COLO829 (cell line): ENCODE data around the gene VGLL1.

Experiments
- DNase-seq: peaks from one replicate; pipeline ENCODE4 v3.0.0; 2012; ENCODE audit warnings: low spot score

VGLL1 gene, protein sequence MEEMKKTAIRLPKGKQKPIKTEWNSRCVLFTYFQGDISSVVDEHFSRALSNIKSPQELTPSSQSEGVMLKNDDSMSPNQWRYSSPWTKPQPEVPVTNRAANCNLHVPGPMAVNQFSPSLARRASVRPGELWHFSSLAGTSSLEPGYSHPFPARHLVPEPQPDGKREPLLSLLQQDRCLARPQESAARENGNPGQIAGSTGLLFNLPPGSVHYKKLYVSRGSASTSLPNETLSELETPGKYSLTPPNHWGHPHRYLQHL

DNA sequence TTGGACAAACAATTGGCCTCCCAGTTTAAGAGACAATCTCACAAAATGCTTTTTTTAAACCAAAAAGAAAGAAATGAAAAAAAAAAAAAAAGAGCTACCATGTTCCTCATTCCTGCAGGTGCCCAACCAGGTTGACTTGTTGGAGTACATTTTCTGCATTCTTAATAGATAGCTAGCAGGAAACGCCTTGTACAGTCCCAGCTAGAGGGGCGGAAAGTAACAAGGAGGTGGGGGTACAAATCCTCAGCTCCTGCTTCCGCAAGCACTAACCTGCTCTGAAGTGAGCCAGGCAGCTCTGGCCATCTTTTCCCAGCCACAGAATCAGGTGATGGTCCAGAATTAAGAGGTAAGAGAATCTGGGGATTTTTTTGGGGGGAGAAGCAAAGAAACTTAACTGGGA, at the start of gene VGLL1:
Gene VGLL1 (plus strand): TSS at position 265 of the 400 bp plus-strand sequence. CDS start 3,806 bp downstream, outside the sequence.
- DNase-seq, result no peak

DNA sequence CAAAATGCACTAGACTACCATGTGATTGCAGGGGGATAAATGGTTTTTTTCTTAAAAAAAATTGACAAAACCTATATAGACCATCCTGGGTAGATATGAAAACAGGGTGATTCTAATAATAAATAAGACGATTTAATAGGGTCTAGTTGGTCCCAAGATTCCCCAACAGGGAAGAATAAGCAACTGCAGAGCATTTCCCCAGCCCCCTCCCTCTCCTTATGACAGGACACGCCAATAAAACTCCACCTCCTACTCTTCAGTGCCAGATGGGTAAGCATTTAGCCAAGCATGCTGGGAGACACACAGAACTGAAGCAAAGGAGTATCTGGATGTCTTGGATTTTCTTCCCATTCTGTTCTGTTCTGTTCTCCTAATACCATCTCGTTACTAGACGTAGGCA, 44.4 kb upstream of the VGLL1 start, which contains the start of gene BRS3:
Gene BRS3 (plus strand): TSS at position 301 of the 400 bp plus-strand sequence. CDS start 168 bp downstream, outside the sequence.
- DNase-seq, result no peak

DNA sequence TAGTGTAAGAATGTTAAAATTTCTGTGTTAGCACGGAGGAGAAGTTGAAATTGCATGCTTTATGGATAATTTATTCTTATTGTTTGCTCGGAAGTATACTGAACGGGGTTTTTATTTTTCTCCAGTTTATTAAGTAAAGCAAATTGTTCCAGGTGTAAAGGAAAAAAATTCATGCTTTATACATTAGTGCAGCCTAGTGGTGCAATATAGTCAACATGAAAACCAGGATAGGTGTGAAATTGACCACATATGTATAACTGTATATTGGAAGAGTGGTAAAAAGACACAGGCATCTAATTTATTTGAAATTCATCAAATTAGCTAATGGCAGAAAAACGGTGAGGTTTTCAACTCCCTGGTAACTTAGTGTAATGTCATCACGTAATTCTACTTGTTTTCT, 43.3 kb upstream of the VGLL1 start:
- no peak for DNase-seq

DNA sequence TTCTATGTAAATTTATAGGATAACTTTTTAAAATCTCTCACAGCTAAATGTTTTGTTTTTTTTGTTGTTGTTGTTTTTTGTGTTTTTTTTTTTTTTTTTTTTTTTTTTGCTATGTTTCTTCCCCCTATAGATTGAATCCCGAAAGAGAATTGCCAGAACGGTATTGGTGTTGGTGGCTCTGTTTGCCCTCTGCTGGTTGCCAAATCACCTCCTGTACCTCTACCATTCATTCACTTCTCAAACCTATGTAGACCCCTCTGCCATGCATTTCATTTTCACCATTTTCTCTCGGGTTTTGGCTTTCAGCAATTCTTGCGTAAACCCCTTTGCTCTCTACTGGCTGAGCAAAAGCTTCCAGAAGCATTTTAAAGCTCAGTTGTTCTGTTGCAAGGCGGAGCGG, 40.2 kb upstream of the VGLL1 start:
- DNase-seq, result no peak

DNA sequence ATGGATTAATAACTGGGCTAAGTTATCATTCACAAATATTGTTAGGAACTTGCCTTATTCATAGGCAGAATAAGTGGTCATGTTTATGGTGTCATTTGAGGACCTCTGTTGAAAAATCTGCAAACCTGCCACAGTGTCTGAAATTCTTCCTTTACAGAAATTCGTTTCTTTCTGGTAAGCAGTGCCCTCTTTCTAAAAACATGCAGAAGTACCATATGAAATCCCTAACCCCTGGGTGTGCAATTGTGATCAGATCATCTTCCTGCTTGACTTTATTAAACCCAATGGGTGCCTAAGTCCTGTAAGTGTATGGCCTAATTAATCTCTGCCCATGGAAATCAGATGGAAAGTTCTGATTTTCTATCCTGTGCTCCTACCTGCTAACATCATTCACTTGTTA, 39.0 kb upstream of the VGLL1 start:
- DNase-seq, result no peak

DNA sequence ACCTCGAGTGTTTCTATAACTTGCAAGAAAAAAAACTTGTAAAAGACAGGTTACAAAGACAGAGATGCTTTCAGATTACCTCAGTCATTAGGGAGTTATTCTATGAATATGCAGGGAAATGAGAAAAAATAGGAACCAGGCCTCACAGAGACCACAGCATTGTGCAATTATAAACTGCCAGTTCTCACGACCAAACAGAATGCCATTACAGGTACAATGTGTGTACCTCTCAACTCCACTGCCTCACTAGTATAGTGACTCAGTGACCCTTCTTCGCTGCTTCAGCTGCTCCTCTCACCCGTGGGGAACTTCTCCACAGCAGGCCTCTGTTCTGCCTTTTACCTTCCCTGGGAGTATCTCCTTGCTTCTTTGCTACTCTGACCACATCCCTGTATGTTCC, 37.0 kb upstream of the VGLL1 start:
- DNase-seq, result no peak

DNA sequence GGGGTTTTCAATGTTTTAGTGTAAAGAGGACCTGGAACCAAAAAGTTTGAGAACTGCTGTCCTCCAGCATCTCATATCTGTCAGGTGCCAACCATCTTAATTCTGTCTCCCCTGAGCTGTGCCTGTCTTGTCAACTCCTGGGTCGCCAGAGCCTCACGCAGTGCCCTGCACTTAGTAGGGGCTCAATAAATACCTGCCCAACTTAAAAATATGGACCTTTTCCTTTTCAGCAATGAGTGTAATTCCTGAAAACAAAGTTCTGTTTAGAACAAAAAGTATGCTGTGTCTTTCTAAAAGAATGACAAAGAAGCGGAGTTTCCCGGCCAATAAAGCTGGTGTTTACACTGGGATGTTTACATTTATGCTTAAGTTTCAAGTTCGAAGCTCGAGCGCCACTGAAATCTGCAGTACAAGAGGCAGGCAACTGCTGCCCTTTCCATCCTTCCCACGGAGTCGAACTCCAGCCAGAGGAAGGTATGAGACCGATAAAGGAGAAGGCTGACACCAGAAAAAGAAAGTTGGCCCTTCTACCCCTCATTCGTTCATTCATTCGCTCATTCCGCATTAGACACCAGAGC, 35.7 kb upstream of the VGLL1 start:
- no peak for DNase-seq

DNA sequence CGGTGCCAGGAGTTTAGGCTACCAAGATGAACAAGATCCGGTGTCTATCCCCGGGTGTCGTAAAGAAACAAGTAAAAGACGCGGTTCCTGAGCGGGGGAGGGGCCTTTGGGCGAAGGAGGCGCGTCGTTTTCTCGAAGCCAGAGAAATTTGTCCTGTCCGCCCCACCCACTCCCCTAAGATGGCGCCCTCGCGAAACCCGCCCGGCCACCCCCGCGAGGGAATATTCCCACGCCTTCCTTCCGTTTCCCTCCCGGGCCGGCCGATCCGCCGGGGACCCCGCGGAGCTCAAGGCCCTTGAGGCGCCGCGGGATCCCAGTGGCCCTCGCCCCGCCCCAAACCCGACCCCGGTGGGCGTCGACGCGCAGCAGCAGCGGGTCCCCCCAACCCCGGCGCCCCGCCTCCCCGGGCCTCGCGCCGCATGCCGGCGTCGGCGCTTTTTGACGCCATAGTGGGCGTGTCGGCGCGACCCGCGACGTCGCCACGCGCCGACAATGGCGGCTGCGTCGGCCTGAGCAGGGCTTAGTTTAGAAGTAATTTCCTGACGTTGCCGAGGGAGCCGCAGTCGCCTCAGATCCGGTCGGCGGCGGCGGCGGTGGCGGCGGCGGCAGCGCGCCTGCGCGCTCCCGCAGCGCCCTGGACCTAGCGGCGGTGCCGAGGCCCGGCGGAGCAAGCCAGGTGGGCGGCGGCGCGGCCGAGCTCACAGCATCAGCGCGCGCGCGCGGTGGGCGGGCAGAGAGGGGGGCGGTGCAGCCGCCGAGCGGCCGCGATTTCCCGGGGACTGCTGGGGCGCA, 35.1 kb upstream of the VGLL1 start:
- peak; percentile 44 for DNase-seq

DNA sequence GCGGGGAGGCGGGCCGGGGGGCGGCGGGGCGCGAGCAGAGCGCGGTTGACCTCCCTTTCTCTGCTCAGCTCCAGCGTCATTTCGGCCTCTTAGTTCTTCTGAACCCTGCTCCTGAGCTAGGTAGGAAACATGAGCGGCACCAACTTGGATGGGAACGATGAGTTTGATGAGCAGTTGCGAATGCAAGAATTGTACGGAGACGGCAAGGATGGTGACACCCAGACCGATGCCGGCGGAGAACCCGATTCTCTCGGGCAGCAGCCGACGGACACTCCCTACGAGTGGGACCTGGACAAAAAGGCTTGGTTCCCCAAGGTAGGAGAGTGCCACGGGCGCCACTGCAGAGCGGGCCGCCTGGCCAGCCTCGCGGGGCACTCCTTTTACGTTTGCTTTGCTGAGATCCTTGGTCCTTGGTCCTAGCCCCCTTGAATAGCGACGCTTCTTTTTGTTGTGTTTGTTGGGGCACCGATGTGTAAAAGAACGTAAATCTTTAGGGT, 34.4 kb upstream of the VGLL1 start, which contains the start of gene HTATSF1:
Gene HTATSF1 (plus strand): TSS at position 37 of the 497 bp plus-strand sequence. CDS start 93 bp downstream, at position 130.
- DNase-seq, result no peak

DNA sequence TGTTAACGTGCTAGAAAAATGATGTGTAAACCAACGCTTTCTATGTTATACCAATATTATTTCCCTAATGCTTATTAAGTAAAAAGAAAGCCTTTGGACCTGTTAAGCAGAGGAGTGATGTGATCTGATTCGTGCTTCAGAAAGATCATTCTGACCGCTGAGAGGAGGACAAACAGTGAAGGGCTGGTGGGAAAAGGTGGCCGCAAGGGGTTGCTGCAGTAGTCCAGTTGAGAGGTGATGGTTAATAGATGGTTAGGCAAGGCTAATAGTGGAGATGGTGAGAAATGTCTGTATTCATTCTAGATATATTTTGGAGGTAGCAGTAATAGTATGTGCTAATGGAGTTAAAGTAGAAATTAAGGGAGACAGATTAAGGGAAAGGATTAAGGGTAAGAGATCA, 12.9 kb upstream of the VGLL1 start:
- no peak for DNase-seq

DNA sequence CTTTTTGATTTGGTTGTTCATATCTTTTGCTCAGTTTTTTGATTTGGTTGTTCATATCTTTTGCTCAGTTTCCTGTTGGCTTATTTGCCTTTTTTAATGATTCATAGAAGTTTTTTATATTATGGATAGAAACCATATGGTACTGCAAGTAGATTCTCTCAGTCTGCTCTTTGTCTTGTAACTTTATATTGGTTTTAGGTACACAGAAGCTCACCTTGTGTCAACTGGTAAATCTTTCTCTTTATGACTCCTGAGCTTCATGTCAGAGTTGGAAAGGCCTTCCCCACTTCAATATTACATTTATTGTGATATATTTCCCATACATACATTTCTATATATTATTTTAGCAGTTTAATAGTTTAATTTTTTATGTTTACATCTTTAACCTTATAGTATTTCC, 8.2 kb upstream of the VGLL1 start:
- no peak for DNase-seq

DNA sequence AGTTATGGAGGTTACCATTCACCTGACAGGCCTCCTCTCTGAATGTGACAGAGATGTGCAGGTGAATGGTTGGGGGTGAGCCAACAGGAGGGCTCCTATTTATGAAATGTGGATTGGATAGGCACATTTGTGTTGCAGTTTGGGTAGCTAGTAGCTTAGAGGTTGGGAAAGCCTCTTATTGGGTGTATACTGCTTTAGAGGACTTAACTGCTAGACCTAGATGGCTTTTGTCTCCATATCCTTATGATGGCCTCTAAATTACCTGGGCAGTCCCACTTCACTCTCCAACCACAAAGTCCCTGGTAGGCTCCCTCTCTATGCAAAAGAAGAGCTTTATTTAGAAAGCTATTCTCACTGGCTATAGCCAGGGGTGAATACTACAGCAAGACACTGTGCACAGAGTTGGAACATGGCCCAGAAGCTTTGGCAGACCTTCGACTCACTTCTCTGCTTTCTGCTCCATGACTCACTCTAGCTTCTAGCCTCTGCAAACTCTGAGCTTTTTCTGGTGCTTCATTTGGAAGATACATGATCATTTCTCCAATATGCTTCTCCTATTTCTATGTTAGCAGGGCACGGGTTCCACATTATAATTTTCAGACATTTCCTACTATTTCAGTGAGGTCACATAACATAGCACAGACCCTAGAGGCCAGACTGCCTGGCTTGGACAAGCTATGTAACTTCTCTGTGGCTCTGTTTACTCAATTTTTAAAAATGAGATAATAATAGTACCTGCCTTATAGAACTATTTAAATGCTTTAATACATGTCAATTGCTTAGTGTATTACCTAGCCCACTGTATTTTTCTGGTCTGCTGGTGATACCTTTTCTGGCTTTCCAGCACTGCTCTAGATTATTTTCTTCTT, 6.0 kb upstream of the VGLL1 start:
- DNase-seq, result peak; percentile 65

DNA sequence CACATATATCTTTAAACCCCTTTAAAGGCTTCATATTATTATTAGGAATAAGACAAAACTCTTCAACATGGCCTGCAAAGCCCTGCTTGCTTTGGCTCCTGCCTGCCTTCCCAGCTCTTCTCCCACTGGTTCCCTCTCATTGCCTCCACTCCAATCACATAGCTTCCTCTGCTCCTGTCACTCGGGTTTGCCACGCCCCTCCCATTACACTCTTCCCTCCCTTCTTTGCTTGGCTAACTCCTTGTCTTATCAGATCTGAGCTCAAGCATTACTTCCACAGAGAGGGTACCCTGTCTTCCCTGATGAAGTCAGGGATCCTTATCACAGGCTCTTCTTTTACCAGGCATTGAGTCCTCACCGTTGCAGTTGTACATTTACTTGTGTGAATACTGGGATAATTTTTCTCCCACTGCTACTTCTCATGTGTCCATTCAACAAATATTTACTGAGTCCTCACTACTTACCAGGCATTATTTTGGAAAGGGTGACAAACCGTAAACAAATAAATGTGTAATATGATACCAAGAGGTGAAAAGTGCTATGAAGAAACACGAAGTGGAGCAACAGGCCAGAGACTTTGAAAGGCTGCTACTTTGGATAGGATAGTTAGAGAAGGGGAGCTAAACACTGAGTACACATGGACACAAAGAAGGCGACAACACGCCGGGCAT, 3.2 kb upstream of the VGLL1 start:
- no peak for DNase-seq

DNA sequence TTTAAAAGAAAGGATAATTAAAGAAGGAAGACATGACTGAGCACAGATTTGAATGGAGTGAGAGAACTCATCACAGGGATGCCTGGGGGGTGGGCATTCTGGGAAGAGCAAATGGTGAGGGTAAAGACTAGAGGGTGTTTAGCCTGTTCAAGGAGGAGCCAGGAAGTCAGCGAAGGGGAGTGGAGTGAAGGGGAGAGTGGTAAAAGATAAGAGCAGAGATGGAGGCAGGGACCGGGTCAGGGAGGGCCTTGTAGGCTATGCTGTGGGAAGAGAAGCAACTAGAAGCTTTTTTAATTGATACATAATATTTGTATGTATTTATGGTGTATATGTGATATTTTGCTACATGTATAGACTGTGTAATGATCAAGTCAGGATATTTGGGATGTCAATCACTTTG, 2.2 kb upstream of the VGLL1 start:
- DNase-seq, result no peak

DNA sequence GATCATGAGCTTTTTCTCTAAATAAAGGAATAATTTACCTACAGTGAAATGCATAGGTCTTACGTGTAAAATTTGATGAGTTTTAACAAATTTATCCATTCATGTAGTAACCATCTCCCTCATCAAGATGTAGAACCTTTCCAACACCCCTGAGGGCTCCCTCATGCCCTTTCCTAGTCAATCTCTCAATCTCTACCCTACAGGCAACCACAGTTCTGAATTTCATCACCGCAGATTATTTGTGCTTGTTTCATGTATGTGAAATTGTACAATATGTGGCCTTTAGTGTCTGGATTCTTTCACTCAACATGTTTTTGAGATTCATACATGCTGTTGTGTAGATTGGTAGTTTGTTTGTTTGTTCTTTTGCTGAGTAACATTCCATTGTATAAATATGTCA, 2.1 kb downstream of the VGLL1 start:
- no peak for DNase-seq

DNA sequence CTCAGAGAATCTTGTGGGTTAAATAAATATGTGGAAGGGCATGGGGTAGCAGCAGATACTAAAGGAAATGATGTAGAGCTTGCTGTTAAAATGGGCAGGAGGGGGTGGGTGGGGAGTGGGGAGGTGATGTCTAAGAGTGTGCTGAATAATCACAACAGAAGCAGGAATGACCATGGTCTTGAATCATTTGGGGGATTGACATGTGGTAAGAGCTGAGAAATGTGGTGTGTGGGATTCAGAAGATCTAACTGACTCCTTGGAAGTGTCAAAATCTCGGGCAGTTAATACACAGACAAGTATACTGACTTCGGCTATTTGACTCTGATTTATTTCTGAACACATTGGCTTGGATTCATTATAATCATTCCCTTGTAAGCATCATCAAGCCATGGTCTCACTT, 6.8 kb downstream of the VGLL1 start:
- no peak for DNase-seq

DNA sequence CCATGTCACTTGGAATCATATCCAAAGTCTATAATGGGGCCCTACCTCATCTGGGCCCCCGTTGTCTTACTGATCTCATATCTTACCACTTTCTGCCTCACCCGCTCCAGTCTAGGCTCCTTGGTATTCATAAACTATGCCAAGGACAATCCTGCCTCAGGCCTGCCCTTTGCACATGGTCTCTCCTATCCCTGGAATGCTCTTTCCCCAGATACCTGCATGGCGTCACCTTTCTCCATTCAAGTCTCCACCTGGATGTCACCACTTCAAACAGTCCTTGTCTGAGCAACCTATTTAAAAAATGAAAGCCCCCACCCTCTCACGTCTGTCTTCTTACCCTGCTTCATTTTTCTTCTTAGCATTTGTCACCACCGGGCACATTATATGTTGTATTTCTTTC, 8.2 kb downstream of the VGLL1 start:
- DNase-seq, result no peak

DNA sequence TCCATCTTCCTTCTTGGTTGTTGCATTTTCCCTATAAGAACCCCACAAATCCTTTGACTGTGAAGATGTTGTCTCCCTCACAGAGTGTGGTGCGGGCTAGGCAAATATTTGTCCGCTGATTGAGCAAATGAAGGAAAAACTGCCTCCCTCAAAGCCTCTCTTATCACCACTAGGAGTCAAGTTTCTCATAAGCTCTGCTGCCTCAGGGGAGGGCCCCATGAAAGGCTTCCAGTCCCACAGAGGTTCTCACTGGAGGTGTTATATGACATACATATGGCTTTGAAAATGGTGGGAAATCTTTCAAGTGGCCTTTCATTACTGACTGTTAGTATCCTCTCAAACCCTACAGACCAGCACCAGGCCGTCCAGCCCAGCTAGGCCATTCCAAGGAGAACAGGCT, 9.3 kb downstream of the VGLL1 start:
- peak; percentile 42 for DNase-seq

DNA sequence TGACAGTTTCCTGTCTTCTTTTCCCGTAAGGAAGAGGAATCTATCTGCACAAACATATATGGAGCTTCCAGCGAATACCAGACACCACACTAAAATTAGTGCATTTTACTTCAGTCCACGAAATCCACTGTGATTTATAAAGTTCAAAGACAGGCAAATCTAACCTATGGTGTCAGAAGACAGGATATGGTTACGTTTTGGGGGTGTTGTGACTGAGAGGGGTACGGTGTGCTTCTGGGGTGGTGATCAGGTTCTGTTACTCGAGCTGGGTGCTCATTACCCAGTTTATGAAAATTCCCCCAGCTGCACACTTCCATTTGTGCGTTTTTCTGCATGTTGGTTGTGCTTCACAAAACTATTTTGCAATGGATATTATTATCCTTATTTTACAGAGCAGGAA, 10.3 kb downstream of the VGLL1 start:
- DNase-seq, result no peak

DNA sequence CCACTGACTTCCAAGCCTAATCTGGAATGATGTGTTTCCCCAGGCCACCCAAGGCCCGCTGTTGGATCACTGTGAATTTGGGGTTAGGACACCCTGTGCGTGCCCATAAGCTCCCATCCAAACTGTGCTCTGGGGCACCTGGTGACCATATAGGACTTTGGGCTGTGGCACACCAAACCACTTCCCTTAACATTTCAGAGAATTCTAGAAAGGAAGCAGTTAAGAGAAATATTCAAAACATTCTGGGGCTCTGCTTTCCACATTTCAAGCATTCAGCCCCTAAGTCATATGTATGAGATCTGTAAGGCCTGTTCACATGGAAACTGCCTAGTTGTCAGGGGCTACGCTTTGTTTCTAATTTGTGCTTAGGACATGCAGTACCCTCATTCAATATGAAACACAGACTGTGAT, 14.4 kb downstream of the VGLL1 start:
- DNase-seq, result no peak

DNA sequence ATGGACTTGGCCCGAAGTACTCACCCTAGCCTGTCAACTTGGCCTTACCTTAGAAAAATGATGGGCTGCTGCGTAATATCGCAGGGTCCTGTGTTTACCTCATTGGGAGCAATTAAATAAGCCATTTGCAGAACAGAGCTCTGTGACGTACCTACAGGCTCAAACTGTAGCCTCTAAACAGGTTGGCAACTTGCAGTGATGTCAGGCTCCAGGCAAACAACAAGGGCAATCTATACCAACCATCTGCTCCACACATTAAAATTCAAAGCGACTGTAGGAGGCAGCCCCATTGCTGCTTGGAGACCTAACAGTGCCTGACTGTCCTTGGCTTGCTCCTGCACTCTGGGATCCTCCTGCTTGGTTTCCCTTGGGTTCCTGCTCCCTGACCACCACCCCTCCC, 17.2 kb downstream of the VGLL1 start:
- DNase-seq, result no peak
